GM21619 (cell line): ENCODE results near the gene LGR5.
"Not testable (repeated sequence)": the region's sequence is repeated elsewhere in the genome, so short reads cannot be mapped to it uniquely, and the experiment has no call there.

Experiments used
- ATAC-seq: cut with Tn5 transposase; IDR thresholded peaks from one replicate; pipeline ENCODE4 v1.9.1; 2021; ENCODE audit not compliant: unreplicated experiment

The LGR5 gene

DNA sequence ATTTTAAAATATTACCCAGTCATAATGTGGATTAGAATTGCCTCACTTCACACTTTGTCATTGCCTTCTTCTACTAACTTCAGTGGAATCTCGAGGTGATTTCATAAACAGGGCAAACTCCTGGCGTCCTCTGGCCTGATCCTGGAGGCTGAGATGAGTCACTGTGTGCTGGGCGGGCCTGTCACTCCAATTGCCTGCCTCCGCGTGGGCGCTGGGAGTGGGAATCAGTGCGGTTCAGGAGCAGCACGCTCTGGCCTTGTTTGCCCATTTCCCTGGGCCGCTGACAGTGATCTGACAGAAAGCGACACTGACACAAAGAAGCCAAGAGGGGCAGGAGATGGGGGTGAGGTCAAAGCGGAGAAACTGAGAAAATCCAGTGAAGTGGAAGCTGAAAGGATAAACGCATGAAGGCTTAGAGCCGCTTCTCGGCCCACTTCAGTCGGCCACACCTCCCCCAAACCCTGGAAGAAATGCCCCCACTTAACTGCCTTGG is 29.7 kb downstream of the LGR5 start:
- no peak for ATAC-seq

DNA sequence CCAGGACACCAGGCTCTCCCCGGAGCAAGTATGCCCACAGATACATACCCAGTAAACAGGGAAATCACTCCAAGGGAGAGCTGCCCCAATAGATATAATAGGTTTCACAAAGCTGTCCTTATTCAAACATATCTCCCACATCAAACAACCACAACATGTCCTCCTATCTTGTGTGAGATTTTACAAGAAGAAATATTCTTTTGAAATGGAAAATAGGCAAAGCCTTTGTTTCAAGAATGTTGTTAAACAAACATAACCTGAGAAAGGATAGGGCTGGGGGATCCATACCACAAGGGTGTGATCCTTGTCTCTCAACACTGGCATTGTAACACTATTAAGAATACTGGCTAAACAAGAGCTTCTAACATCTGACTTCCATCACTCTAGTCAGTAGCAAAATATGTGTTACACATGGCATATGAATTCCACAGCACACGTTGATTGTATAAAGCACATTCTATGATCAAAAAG is 32.9 kb downstream of the LGR5 start:
- no peak for ATAC-seq

DNA sequence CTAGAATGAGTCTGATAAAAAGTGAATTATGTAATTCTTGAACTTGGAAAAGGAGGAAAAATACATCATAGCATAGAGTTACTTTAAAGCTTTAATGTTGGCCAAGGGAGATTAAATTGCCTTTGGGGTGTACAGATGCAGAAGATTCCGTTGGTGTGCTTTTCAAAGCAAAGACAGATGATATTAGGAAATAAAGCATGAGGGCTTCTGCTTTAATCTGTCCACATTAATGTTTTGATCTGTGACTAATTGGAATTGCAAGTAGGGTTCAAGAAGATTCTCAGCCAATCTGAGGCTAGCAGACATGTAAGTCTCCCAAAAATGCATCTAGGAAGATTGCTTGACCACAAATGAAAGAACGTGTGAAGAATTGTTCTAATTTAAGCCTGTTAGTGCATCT is 35.2 kb downstream of the LGR5 start:
- no peak for ATAC-seq

DNA sequence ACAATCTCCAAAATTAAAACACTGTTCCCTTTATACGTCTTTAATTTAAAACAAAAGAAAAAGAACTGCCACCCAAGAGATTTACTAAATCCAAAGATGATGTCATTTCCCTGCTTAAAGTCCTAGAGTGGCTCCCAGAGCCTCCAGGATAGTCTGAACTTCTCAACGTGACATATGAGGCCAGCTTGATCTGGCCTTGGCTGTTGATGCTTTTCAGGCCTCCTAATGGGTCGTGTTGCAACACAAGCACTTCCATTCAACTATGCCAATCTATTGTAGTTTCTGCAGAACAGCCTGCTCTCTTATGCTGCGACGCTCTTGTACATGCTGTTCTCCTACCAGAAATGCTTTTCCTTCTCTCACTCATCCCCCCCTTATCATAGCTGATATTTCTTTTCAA is 35.7 kb downstream of the LGR5 start:
- ATAC-seq = no peak

DNA sequence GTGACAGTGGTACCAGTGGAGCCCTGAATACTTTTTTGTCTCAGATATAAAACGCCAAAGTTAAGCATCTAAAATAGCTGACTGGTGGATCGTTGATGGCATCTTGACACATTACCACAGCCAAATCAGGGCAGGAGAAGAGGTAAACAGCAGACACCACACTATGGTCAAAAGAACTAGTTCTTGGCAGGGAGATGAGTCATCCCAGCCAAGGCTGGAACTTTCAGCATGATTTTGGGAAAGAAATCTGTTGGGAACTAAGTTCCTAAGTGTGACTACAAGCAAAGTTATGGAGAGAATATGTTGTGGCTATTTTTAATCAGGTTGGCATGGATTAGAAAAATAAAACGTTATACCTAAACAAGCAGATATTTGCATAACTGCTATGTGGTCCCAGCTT is 36.9 kb downstream of the LGR5 start:
- no peak for ATAC-seq

DNA sequence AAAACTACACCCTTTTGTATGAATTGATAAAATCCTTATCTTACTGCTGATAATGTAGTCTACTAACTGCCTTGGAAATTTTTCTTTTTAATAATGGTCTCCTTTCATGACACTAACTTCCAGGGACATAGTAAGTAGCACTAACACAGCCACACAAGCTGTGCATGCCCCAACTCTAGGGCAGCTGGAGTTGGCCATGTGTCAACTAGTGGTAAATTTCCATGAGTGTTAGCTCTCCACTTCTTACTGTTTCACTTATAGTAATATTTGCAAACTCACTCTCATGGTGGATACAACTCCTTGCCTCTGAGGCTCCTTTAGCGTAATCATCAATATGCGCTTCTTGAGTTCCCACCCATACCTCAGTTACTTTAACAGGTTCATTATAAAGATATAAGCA is 38.0 kb downstream of the LGR5 start:
- no peak for ATAC-seq

DNA sequence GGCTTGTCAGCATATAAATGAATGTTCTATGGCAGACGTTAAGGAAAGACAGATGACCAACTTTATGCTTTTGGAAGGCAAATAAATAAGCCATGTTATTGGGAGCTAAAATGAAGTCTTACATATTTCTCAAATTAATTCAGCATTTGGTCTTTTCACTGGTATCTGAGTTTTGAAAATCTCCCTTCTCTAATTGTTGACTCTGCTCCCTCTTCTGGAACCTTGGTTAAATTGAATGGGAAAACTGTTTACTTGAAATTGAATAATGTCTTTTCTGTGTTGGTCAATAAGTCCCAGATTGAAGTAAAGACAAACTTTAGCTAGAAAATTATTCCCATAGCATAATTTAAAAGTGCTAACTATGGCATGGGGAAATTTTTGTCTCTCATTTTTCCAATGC is 38.7 kb downstream of the LGR5 start:
- no peak for ATAC-seq

DNA sequence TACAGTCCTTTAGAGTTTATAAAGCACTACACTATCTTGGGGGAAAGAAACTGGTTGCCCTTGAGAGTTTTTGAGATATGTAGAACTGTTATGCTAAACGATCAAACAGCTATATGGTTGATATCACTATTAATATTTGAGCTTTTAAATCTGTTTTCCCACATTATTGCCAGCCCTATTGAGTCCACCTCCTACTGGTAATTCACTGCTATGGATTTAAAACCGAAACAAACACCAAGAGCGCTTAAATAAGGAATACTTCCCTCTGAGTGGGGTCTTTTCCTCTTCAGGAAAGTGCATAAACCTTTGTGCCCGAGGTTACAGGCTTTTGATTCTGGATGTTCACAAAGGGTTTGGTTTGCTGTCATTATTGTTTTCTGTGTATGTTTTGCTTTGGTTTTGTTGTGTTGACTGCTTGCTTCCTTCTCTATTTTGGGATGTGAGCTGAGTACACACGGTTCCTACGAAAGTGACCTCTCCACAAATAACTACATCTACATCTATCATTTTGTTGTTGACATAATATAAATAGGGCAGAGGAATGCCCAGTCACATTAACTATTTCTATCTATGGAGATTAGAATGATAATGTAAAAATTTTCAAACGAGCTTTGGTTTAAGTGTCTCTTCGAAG is 44.8 kb downstream of the LGR5 start:
- ATAC-seq = no peak

DNA sequence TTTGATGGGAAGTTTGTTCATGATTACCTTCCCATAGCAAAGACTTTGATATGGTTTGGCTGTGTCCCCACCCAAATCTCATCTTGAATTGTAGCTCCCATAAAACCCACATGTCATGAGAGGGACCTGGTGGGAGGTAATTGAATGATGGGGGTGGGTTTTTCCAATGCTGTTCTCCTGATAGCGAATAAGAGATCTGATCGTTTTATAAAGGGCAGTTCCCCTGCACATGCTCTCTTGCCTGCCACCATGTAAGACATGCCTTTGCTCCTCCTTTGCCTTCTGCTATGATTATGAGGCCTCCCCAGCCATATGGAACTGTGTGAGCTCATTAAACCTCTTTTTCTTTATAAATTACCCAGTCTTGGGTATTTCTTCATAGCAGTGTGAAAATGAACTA is 51.2 kb downstream of the LGR5 start:
- ATAC-seq = not testable (repeated sequence)

DNA sequence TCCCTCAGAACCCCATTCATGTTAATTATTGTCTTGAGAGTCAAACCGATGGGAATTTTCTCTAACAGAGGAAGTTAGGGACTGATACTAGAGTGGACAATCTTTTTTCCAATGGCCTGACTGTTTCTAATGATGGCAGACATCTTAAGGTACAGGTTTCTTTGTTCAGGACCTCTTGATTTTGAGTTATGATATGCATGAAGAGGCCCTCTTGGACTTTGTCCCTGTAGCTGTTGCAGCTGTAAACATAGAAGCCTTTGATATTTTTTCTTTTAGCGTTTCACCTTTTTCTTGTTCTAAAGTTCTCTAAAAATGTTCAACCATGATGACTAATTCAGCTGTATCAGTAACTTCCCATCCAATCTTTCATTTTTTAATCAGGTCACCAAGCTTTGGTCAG is 53.0 kb downstream of the LGR5 start:
- ATAC-seq = no peak

DNA sequence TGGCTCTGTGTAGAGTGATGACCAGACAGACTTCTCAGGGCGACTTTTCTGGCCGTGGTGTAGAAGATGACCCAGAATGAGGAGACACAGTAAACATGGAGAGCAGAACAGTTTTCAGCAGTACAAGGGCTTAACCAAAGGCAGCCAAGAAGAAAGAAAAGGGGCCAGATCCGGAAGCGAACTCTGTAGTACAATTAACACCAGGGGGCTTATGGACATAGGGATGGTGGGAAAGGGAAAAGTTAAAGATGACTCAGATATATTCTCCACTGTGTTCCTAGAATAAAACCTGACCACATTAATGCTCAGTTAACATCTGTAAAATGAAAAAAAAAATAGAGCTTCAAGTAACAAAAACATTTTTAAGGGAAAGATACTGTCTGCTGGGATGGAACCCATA is 60.2 kb downstream of the LGR5 start:
- no peak for ATAC-seq

DNA sequence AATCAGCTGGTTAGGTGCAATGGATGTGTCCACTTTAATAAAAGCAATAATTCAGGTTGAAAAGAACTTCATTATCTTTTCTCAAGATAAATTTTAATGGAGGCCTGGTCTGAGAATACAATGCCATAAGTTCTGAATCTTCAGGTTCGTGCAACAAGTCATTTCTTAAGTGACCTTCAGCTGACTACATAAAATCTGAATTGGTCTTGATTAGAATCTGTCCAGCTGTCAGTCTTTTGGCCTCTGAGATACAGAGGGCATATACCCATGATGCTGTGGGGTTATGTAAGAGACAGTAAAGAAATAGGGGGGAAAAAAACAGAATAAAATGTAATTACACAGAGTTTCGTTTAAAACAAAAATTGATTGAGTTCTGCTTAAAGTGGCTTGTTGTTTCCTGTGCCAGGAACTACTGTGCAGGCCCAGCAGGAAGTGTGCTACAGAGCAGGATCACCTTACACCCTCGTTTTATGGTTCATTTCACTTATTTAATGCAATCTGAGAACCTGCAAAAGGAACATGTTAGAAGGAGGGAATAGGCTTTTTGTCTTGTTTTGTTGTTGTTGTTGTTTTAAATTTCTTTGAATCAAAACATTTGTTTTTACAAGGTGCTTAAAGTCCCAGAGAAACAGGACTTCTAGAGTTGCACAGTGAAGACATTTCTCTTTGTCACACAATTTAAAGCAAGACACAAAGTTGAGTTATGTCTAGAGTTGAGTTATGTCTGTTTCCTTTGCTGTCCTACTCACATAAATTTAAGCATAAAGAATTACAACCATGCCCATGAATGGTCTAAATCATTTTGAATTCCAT is 64.2 kb downstream of the LGR5 start:
- no peak for ATAC-seq

DNA sequence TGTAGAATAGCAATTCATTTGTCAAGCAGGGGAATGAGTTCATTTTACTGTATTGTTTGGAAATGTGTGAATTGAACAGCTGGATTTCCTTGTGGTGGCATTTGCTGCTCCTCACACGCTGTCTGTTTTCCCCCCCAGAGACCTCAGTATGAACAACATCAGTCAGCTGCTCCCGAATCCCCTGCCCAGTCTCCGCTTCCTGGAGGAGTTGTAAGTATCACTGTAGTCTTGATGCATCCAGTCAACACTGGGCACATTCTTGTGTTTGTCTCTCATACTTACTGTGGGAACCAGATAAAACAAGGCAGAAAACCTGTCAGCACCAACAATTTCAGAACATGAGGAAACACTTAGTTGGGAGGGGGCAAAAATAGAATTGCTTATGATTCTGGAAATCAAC is 64.9 kb downstream of the LGR5 start:
- ATAC-seq = no peak

DNA sequence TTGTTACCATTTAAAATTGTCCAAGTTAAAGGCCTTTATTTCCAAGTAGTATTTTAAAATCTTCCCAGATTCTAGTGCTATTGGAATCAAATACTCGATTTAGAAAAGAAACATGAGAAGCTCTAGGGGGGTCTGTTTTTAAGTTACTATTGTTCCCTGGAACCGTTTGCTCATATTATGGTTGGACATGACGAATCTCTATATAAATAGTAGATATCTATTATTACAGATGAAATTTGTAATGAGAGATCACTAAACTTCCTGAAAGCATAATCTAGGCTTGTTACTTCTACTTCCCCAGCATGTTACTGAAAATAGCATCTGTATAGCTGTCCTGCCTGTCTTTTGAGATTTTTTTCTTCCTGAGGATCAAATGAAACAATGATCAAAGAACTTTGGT is 70.1 kb downstream of the LGR5 start:
- no peak for ATAC-seq

DNA sequence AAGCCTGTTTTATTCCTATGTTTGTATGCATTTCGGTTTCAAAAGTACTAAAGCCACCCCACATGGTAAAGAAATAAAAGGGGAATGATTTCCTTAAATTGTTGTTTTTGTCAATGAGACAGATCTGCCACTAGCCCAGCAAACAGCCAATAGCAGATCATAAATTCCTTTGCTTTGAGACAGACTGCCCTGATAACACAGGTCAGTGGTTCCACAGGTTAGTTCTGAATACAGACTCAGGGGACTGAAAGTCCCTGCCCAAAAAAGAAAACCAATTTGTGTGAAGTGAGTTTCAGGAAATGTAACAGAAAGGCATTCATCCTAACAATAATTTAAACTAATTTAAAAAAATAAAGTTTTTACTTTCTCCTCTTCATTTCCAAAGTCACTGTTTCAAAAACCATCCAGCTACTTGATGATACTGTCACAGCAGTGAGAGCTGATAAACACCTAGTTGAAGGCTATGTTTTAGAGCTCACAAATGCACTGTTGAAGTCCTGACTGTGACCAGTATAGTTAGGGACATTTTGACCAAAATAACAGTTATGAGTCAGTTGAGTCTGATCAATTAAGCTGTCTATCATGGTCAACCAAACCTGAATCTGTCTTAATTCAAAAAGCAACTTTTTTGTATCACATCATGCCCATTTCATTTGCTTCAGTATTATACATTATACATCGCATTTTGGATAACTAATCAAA is 77.7 kb downstream of the LGR5 start:
- no peak for ATAC-seq

DNA sequence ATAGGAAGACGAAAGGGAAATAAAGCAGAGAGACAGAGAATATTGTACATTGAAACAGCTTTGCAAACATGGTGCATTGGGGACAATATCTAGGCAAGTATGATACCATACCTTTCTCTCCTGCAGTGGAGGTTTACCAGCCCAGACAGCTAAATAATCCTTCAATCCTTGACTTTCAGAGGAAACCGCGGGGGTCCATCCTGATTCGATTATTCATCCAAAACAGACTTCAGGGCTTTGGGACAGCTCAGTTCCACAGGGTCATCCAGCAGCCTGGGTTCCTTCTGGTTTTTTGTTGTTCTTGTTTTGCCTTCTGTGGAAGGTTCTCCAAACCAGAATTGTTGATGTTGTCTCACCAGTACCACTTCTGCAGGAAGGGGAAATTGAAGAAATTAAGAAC is 81.5 kb downstream of the LGR5 start:
- ATAC-seq = no peak

DNA sequence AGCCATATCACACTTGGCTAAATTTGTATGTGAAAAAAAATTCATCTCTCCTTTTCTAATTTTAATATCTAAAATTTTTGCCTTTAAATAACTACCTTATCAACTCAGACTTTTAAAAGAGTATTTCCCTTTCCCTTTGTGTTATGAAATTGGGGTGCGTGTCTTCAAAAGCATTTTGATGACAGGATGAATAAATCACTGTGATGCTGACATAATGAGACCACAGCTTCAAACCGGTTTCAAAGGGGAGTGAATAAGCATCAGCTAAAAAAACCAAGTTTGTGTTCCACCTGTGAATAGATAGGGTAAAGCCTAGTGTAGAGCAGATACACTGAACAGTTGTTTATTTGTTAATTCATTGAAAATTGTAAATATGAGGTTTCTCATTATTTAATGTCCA is 85.0 kb downstream of the LGR5 start:
- no peak for ATAC-seq

DNA sequence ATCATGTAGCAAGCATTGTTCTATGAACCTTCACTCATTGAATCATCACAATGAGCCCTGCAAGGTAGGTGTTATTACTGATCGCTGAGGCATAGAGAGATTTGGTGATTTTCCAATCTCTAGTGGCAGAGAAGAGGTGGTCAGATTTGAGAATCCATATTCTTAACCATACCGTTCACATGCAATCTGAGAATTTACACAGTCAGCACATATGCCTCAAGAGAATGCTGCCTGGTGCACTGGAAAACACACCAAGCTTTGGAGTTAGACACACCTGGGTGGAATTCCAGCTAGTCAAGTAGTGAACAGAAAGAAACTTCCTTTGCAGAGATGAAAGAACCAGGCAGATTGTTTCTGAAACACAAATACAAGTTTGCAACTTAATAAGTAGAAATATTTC is 94.1 kb downstream of the LGR5 start:
- ATAC-seq = no peak

DNA sequence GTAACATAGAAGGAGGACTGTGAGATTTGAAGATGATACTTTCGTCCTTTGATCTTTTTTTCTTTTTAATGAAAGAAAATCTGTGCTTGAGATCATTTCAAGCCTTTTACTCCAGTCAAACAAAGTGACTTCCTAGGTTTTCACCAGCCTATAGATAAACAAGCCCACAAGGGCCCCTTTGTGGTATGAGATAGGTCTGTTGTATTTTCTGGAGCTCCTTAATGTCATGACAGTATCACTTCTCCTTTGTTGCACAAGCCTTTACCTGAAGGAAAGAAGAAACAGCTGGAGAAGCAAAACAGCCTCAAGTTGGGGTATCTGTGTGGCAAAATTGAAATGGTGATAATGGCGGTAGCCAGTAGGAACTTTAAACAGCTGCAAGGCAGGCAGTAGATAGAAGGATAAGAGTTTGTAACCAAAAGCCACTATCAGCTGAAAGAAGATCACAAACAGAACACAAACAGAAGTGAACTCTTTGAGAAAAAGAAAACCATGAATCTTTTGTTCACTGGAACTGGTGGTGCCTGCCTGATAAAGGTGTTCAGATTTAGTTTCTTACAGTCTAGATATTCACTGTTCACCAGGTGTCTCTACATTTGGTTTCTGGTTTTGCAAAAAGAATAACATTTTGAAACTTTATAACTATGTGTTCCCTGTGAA is 96.8 kb downstream of the LGR5 start:
- ATAC-seq = no peak

DNA sequence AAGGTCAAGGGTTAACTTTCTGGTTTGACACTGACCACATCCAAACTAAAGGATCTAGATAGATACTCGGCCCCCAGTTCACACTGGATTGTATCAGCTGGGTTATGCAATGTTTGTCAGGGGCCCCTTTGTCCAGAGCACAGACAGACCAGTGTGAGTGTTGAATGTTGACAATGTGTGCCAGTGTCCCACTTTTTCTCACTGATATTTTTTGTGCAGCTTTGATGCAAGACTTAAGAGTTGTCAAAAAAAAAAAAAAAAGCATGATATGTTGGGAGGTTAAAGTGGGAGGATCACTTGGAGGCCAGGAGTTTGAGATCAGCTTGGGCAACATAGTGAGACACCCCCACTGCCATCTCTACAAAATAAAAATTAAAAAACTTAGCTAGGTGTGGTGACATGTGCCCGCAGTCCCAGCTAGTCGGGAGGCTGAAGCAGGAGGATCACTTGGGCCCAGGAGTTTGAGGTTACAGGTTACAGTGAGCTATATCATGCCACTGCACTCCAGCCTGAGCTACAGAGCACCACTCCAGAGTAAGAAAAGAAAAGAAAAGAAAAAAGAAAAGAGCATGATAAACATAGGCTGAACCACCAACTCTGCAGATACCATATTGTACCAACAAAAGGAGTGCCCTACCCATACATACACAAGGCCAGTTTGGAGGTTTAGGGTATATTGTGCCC is 97.5 kb downstream of the LGR5 start:
- no peak for ATAC-seq

DNA sequence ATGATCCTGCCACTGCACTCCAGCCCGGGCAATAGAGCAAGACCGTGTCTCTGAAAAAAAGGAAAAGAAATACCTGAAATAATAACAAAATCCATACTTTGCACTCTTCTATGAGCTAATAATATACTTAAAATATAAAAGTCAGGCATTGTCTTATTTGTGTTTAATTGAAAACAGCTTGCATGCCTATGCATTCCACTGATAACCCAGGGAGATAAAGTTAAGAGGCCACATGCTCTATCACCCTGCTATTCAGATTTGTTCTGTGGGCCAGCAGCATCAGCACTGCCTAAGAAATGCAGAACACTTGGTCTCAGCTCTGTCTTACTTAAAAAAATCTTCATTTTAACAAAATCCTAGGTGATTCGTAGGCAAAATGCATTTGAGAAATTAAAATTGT is 99.2 kb downstream of the LGR5 start:
- no peak for ATAC-seq
